GM12874 (cell line): ENCODE measurements around the gene NLRC5.

Experiments used
- CTCF ChIP-seq: IDR thresholded peaks from 2 replicates; pipeline ENCODE4 v1.5.1; 2011; ENCODE audit warnings: low read depth, mild to moderate bottlenecking, control low read depth, low read length, moderate library complexity; ENCODE audit not compliant: insufficient read depth

The NLRC5 gene

GRCh38 chr16:56964243-56965148, 24.9 kb upstream of the NLRC5 start:
- TF ChIP-seq CTCF, result peak; percentile 99

GRCh38 chr16:56965149-56966092, 23.9 kb upstream of the NLRC5 start:
- no peak for TF ChIP-seq CTCF

DNA sequence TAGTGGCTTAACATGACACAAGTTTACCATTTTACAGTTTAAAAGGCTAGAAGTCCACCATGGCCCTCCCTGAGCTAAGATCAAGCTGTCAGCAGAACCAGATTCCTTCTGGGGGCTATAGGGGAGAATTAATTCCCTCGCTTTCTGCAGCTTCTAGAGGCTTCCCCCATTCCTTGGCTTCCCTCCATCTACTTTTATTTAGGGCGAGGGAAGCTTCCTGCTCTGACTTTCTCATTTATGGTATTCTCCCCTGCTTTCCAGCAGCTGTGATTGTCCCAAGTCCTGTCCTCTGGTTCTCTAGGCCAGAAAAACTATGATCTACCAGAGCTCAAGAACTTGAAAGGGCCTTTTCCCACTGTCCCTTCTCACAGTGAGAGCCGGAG, 23.3 kb upstream of the NLRC5 start:
- TF ChIP-seq CTCF, result no peak

GRCh38 chr16:56967733-56968132, 21.6 kb upstream of the NLRC5 start:
- no peak for TF ChIP-seq CTCF

GRCh38 chr16:56969769-56970168, 19.6 kb upstream of the NLRC5 start:
- TF ChIP-seq CTCF, result no peak

GRCh38 chr16:56970934-56971767, 18.2 kb upstream of the NLRC5 start:
- no peak for TF ChIP-seq CTCF

DNA sequence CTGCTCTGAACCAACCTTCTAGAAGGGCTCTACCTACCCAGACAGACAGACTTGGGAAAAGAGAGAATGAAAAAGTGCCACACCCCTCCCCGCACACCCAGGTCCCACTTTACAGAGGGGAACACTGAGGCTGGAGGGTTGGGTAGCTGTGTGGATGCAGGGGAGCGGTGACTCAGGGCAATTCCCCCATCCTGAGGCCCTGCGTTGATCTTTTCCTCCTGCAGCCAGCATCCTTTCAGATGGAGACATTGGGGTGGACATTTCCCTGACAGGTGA, 17.7 kb upstream of the NLRC5 start:
- no peak for TF ChIP-seq CTCF
